Measurements from ENCODE around the gene CRYBG2.
"Not testable (repeated sequence)": the region's sequence is repeated elsewhere in the genome, so short reads cannot be mapped to it uniquely, and the experiment has no call there.

Gene CRYBG2

GRCh38 chr1:26350343-26350700 lies 3.6 kb downstream of the CRYBG2 start:
- DNase-seq = no peak

- no peak for DNase-seq
Observed at GRCh38 chr1:26349877-26350244, 4.1 kb downstream of the CRYBG2 start.

GRCh38 chr1:26349188-26349876 lies 4.6 kb downstream of the CRYBG2 start:
- DNase-seq = no peak

GRCh38 chr1:26346274-26347033 lies 7.5 kb downstream of the CRYBG2 start:
- no peak for DNase-seq

- DNase-seq = no peak
Observed at GRCh38 chr1:26345718-26346117, 8.2 kb downstream of the CRYBG2 start.

- DNase-seq = no peak
Observed at GRCh38 chr1:26344147-26344920, 9.6 kb downstream of the CRYBG2 start.

- DNase-seq = no peak
Observed at GRCh38 chr1:26340047-26340481, 13.9 kb downstream of the CRYBG2 start.

- no peak for DNase-seq
Observed at GRCh38 chr1:26338670-26339069, 15.3 kb downstream of the CRYBG2 start.

GRCh38 chr1:26337625-26338024 lies 16.3 kb downstream of the CRYBG2 start:
- no peak for DNase-seq

- no peak for DNase-seq
Observed at GRCh38 chr1:26337206-26337535, 16.8 kb downstream of the CRYBG2 start.

GRCh38 chr1:26336477-26337205 lies 17.3 kb downstream of the CRYBG2 start:
- DNase-seq = peak; percentile 38

- DNase-seq = peak; percentile 55
Observed at GRCh38 chr1:26335774-26336476, 18.0 kb downstream of the CRYBG2 start.

GRCh38 chr1:26333312-26333711 lies 20.6 kb downstream of the CRYBG2 start:
- DNase-seq = not testable (repeated sequence)

GRCh38 chr1:26330276-26330675 lies 23.7 kb downstream of the CRYBG2 start:
- no peak for DNase-seq

- not testable (repeated sequence) for DNase-seq
Observed at GRCh38 chr1:26329380-26329779, 24.6 kb downstream of the CRYBG2 start.

GRCh38 chr1:26328597-26328996 lies 25.3 kb downstream of the CRYBG2 start:
- DNase-seq = no peak

- DNase-seq = no peak
Observed at GRCh38 chr1:26327956-26328362, 26.0 kb downstream of the CRYBG2 start.

- no peak for DNase-seq
Observed at GRCh38 chr1:26324550-26324949, 29.4 kb downstream of the CRYBG2 start.

GRCh38 chr1:26323382-26323781 lies 30.5 kb downstream of the CRYBG2 start:
- DNase-seq = no peak

GRCh38 chr1:26322042-26322331 lies 31.9 kb downstream of the CRYBG2 start:
- no peak for DNase-seq

- peak; percentile 94 for DNase-seq
Observed at GRCh38 chr1:26321315-26322041, 32.5 kb downstream of the CRYBG2 start.

GRCh38 chr1:26320896-26321295 lies 33.0 kb downstream of the CRYBG2 start:
- no peak for DNase-seq

Measured in femur (tissue), 1 donor.